Hepatic stellate cell (primary cell): Measurements from ENCODE around the gene TFAP2A.

Source experiments
- DNase-seq: peaks from one replicate; pipeline ENCODE4 v3.0.0; 2011; ENCODE audit warnings: low spot score

Gene TFAP2A

GRCh38 chr6:10382728-10383330 is 32.0 kb downstream of the TFAP2A start:
- no peak for DNase-seq

- no peak for DNase-seq
These were observed 32.6 kb downstream of the TFAP2A start for GRCh38 chr6:10382322-10382721.

GRCh38 chr6:10381830-10382208 is 33.1 kb downstream of the TFAP2A start:
- no peak for DNase-seq

GRCh38 chr6:10381133-10381829 is 33.6 kb downstream of the TFAP2A start:
- DNase-seq, result no peak

GRCh38 chr6:10375391-10375969 is 39.4 kb downstream of the TFAP2A start:
- no peak for DNase-seq

GRCh38 chr6:10373642-10374359 is 41.1 kb downstream of the TFAP2A start:
- DNase-seq, result no peak

- no peak for DNase-seq
These were observed 45.0 kb downstream of the TFAP2A start for GRCh38 chr6:10369896-10370295.

- no peak for DNase-seq
These were observed 46.0 kb downstream of the TFAP2A start for GRCh38 chr6:10368861-10369260.

- no peak for DNase-seq
These were observed 51.0 kb downstream of the TFAP2A start for GRCh38 chr6:10363911-10364310.

- no peak for DNase-seq
These were observed 52.6 kb downstream of the TFAP2A start for GRCh38 chr6:10362300-10362699.

- DNase-seq, result no peak
These were observed 53.4 kb downstream of the TFAP2A start for GRCh38 chr6:10361428-10361827.

- no peak for DNase-seq
These were observed 55.3 kb downstream of the TFAP2A start for GRCh38 chr6:10359581-10359980.

- DNase-seq, result no peak
These were observed 59.7 kb downstream of the TFAP2A start for GRCh38 chr6:10355115-10355702.

GRCh38 chr6:10351791-10352190 is 63.1 kb downstream of the TFAP2A start:
- no peak for DNase-seq

GRCh38 chr6:10350720-10351119 is 64.2 kb downstream of the TFAP2A start:
- DNase-seq, result no peak

GRCh38 chr6:10347561-10348327 is 67.1 kb downstream of the TFAP2A start:
- no peak for DNase-seq
